Neural cell (in vitro differentiated cells): ENCODE data around the gene CAMK2B.

Experiments
- CTCF ChIP-seq: fragments of 450-650 bp; IDR thresholded peaks from 2 replicates; pipeline ENCODE4 v1.5.1; 2014; ENCODE audit warnings: antibody characterized with exemption, mild to moderate bottlenecking, moderate library complexity; ENCODE audit not compliant: poor library complexity, severe bottlenecking
- MXI1 ChIP-seq: fragments of 450-650 bp; conservative IDR thresholded peaks from 2 replicates; pipeline ENCODE4 v1.6.1; 2014; ENCODE audit warnings: antibody characterized with exemption, mild to moderate bottlenecking; ENCODE audit not compliant: poor library complexity, severe bottlenecking
- POLR2AphosphoS5 ChIP-seq: IDR thresholded peaks from 2 replicates; pipeline ENCODE4 v1.6.1; 2012
- RAD21 ChIP-seq: fragments of 450-650 bp; conservative IDR thresholded peaks from 2 replicates; pipeline ENCODE4 v1.6.1; 2014; ENCODE audit warnings: antibody characterized with exemption, mild to moderate bottlenecking, moderate library complexity
- SMC3 ChIP-seq: fragments of 450-650 bp; conservative IDR thresholded peaks from 2 replicates; pipeline ENCODE4 v1.6.1; 2014; ENCODE audit warnings: antibody characterized with exemption, mild to moderate bottlenecking, moderate library complexity; ENCODE audit not compliant: poor library complexity

GRCh38 chr7:44279286-44279685, 46.1 kb downstream of the CAMK2B start:
- TF ChIP-seq CTCF (no peak), SMC3 (no peak), MXI1 (no peak), RAD21 (no peak), POLR2AphosphoS5 (no peak)
